K562 (cell line): Measurements from ENCODE around the gene PHF20. TPM values are rescaled to one million over a fixed set of nuclear protein-coding genes. Genes with fewer than 3 reads are reported as not detected.
A peak's percentile ranks its signal among the peaks of the same experiment; 100 is the strongest.

Experiments used
- CEBPB ChIP-seq: fragments of 450-650 bp; IDR thresholded peaks from 2 replicates; pipeline ENCODE4 v1.6.1; 2016; ENCODE audit warnings: missing genetic modification characterization, missing compliant biosample characterization
- EHMT2 ChIP-seq: fragments of 450-650 bp; IDR thresholded peaks from 2 replicates; pipeline ENCODE4 v1.6.1; 2018; ENCODE audit warnings: antibody characterized with exemption
- FIP1L1 ChIP-seq: fragments of 200-400 bp; formaldehyde crosslinking; IDR thresholded peaks from 2 replicates; pipeline ENCODE4 v1.6.1; 2018; ENCODE audit warnings: mild to moderate bottlenecking, low read depth, low read length; ENCODE audit not compliant: poor library complexity, severe bottlenecking
- GATA2 ChIP-seq: sonication (generic); formaldehyde crosslinking; IDR thresholded peaks from 2 replicates; pipeline ENCODE4 v1.4.0; 2020; ENCODE audit warnings: mild to moderate bottlenecking, missing genetic modification reagents
- HMG20B ChIP-seq: fragments of 250-450 bp; sonication (Bioruptor Pico); IDR thresholded peaks from 2 replicates; pipeline ENCODE4 v1.5.0; 2021; ENCODE audit warnings: mild to moderate bottlenecking
- HMGN3 ChIP-seq: IDR thresholded peaks from 2 replicates; pipeline ENCODE4 v1.6.1; 2011; ENCODE audit warnings: borderline replicate concordance, low read depth, mild to moderate bottlenecking, mixed read lengths, low read length; ENCODE audit not compliant: insufficient read length; ENCODE audit errors: extremely low read depth
- JUNB ChIP-seq: fragments of 450-650 bp; formaldehyde crosslinking; conservative IDR thresholded peaks from 2 replicates; pipeline ENCODE4 v1.4.0; 2020; ENCODE audit warnings: mild to moderate bottlenecking
- KLF1 ChIP-seq: fragments of 450-650 bp; IDR thresholded peaks from 2 replicates; pipeline ENCODE4 v1.6.1; 2016; ENCODE audit warnings: missing genetic modification characterization, missing compliant biosample characterization
- MAZ ChIP-seq, 2 experiments: fragments of 450-650 bp in 1 of 2; sonication (generic) in 1 of 2; formaldehyde crosslinking; IDR thresholded peaks in 1 of 2; conservative IDR thresholded peaks in 1 of 2; 2 replicates each; pipeline versions ENCODE4 v1.4.0 to v1.5.0; 2020; ENCODE audit warnings: mild to moderate bottlenecking in 1 of 2, missing genetic modification reagents in 1 of 2
- NR4A1 ChIP-seq, 2 experiments: fragments of 250-450 bp in 1 of 2; fragments of 450-650 bp in 1 of 2; sonication (Bioruptor Pico) in 1 of 2; IDR thresholded peaks; 2 replicates each; pipeline versions ENCODE4 v1.4.0 to v1.6.1; 2016 to 2020; ENCODE audit warnings: mild to moderate bottlenecking in 2 of 2, missing compliant biosample characterization in 1 of 2, missing genetic modification characterization in 1 of 2, moderate library complexity in 1 of 2
- NRF1 ChIP-seq, 2 experiments: fragments of 450-650 bp; IDR thresholded peaks in 1 of 2; conservative IDR thresholded peaks in 1 of 2; 2 replicates each; pipeline ENCODE4 v1.6.1; 2014; ENCODE audit warnings: mild to moderate bottlenecking in 2 of 2
- SP1 ChIP-seq: sonication (generic); formaldehyde crosslinking; IDR thresholded peaks from 2 replicates; pipeline ENCODE4 v1.8.1; 2022; ENCODE audit warnings: mild to moderate bottlenecking, missing genetic modification reagents
- TEAD2 ChIP-seq: fragments of 450-650 bp; IDR thresholded peaks from 2 replicates; pipeline ENCODE4 v1.6.1; 2016; ENCODE audit warnings: missing genetic modification characterization, control low read depth, missing compliant biosample characterization
- ZFP36 ChIP-seq: fragments of 150-350 bp; IDR thresholded peaks from 2 replicates; pipeline ENCODE4 v1.6.1; 2018; ENCODE audit warnings: low read length, low read depth; ENCODE audit not compliant: partially characterized antibody
- polyA plus RNA-seq, 8 experiments: library from polyadenylated mRNA; depleted of rRNA in 4 of 8; stranded (reverse) in 5 of 8; unstranded in 3 of 8; fragments of >200 nt; fragmentation: Nextera tagmentation in 2 of 8; fragmentation: Illumina TruSeq in 1 of 8; extraction: Ambion mirVana in 2 of 8; extraction: Trizol in 1 of 8; gene quantifications; 2 replicates each; pipeline versions ENCODE4 v1.2.1 to v1.2.3, GENCODE V29; 2011 to 2014; ENCODE audit warnings: inconsistent platforms in 1 of 8, missing spikeins in 1 of 8
- total RNA-seq, 7 experiments: library from RNA; depleted of rRNA in 6 of 7; stranded (reverse); fragments of >200 nt in 6 of 7; fragmentation: Illumina TruSeq in 2 of 7; extraction: Trizol in 2 of 7; gene quantifications; 2 replicates each; pipeline versions ENCODE4 v1.2.1 to v1.2.3, GENCODE V29; 2011 to 2021; ENCODE audit warnings: low replicate concordance in 1 of 7
- TF ChIP-seq, protein P1 (sequence below), 2 experiments: IDR thresholded peaks; 2 replicates each; pipeline ENCODE4 v1.6.1; 2012; ENCODE audit warnings: improper control_type of control experiment in 2 of 2, low read depth in 2 of 2, low read length in 2 of 2, borderline replicate concordance in 1 of 2
- TF ChIP-seq, protein P2 (sequence below): sonication (generic); formaldehyde crosslinking; IDR thresholded peaks from 2 replicates; pipeline ENCODE4 v1.8.0; 2022; ENCODE audit warnings: mild to moderate bottlenecking, missing genetic modification reagents, borderline replicate concordance
- TF ChIP-seq, protein P3 (sequence below): conservative IDR thresholded peaks from 2 replicates; pipeline ENCODE4 v1.6.1; 2011; ENCODE audit warnings: low read depth, mild to moderate bottlenecking, low read length; ENCODE audit not compliant: control insufficient read depth
- TF ChIP-seq, protein P4 (sequence below), 3 experiments: fragments of 200-800 bp in 1 of 3; sonication (Bioruptor generic) in 1 of 3; sonication (generic) in 1 of 3; formaldehyde crosslinking in 1 of 3; IDR thresholded peaks; 2 replicates each; pipeline versions ENCODE4 v1.6.1 to v1.8.0; 2016 to 2022; ENCODE audit warnings: mild to moderate bottlenecking in 2 of 3, missing compliant biosample characterization in 2 of 3, missing genetic modification characterization in 2 of 3, missing genetic modification reagents in 1 of 3

PHF20 gene
- total and polyA plus RNA-seq, 9 of the 15 experiments (the other 6 are each of a cell fraction or from before 2014, with no cell fraction given), result 49.9 to 196 (median 70.7) TPM

- TF ChIP-seq HMG20B (CRISPR knock-in tag), result no peak
- no peak for TF ChIP-seq JUNB (CRISPR knock-in tag)
- TF ChIP-seq, protein P1, sequence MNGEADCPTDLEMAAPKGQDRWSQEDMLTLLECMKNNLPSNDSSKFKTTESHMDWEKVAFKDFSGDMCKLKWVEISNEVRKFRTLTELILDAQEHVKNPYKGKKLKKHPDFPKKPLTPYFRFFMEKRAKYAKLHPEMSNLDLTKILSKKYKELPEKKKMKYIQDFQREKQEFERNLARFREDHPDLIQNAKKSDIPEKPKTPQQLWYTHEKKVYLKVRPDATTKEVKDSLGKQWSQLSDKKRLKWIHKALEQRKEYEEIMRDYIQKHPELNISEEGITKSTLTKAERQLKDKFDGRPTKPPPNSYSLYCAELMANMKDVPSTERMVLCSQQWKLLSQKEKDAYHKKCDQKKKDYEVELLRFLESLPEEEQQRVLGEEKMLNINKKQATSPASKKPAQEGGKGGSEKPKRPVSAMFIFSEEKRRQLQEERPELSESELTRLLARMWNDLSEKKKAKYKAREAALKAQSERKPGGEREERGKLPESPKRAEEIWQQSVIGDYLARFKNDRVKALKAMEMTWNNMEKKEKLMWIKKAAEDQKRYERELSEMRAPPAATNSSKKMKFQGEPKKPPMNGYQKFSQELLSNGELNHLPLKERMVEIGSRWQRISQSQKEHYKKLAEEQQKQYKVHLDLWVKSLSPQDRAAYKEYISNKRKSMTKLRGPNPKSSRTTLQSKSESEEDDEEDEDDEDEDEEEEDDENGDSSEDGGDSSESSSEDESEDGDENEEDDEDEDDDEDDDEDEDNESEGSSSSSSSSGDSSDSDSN (IDR thresholded peaks at IDR 0.05; ENCODE audit: borderline replicate concordance in 1 of 2, low read depth in 2 of 2, low read length in 2 of 2), result peak in 1 of 2 experiments; percentile 65; a peak in 1 of 4 replicates
- no peak for TF ChIP-seq ZFP36
- TF ChIP-seq, protein P2, sequence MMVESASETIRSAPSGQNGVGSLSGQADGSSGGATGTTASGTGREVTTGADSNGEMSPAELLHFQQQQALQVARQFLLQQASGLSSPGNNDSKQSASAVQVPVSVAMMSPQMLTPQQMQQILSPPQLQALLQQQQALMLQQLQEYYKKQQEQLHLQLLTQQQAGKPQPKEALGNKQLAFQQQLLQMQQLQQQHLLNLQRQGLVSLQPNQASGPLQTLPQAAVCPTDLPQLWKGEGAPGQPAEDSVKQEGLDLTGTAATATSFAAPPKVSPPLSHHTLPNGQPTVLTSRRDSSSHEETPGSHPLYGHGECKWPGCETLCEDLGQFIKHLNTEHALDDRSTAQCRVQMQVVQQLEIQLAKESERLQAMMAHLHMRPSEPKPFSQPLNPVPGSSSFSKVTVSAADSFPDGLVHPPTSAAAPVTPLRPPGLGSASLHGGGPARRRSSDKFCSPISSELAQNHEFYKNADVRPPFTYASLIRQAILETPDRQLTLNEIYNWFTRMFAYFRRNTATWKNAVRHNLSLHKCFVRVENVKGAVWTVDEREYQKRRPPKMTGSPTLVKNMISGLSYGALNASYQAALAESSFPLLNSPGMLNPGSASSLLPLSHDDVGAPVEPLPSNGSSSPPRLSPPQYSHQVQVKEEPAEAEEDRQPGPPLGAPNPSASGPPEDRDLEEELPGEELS (CRISPR knock-in tag), result 0 out of 2 replicates have a peak, but pooled peaks have one; percentile 66
- TF ChIP-seq, protein P3, sequence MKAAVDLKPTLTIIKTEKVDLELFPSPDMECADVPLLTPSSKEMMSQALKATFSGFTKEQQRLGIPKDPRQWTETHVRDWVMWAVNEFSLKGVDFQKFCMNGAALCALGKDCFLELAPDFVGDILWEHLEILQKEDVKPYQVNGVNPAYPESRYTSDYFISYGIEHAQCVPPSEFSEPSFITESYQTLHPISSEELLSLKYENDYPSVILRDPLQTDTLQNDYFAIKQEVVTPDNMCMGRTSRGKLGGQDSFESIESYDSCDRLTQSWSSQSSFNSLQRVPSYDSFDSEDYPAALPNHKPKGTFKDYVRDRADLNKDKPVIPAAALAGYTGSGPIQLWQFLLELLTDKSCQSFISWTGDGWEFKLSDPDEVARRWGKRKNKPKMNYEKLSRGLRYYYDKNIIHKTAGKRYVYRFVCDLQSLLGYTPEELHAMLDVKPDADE, result peak; percentile 51; the same call in 1 of the 2 replicates
- no peak for TF ChIP-seq TEAD2 (tag)
- 0 out of 2 replicates have a peak, but pooled peaks have one; percentile 49 for TF ChIP-seq EHMT2
- peak; percentile 30; the same call in 1 of the 2 replicates for TF ChIP-seq GATA2
- 0 out of 2 replicates have a peak, but pooled peaks have one; percentile 36 for TF ChIP-seq KLF1 (tag)
- TF ChIP-seq FIP1L1, result peak; percentile 57
- TF ChIP-seq, protein P4, sequence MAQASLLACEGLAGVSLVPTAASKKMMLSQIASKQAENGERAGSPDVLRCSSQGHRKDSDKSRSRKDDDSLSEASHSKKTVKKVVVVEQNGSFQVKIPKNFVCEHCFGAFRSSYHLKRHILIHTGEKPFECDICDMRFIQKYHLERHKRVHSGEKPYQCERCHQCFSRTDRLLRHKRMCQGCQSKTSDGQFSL (CRISPR knock-in tag; IDR thresholded peaks at IDR 0.05), result peak; percentile 73; the same call in 1 of the 2 replicates
- TF ChIP-seq, protein P4 (tag; IDR thresholded peaks at IDR 0.05), result peak in 1 of 2 experiments; percentile 64; a peak in 1 of 4 replicates
- no peak for TF ChIP-seq NR4A1 (CRISPR knock-in tag; IDR thresholded peaks at IDR 0.05)
- TF ChIP-seq NR4A1 (tag; IDR thresholded peaks at IDR 0.05), result 0 out of 2 replicates have a peak, but pooled peaks have one; percentile 60
- peak; percentile 92 to 94 for TF ChIP-seq NRF1 (conservative IDR thresholded peaks at IDR 0.05 in 1 of 2, IDR thresholded peaks at IDR 0.05 in 1 of 2)
- peak; percentile 96 for TF ChIP-seq SP1
- TF ChIP-seq CEBPB (tag), result no peak
- peak; percentile 92 for TF ChIP-seq HMGN3
- peak; percentile 50 to 52; a peak in 3 of 4 replicates for TF ChIP-seq MAZ (CRISPR knock-in tag; conservative IDR thresholded peaks at IDR 0.05 in 1 of 2, IDR thresholded peaks at IDR 0.05 in 1 of 2)
Observed at GRCh38 chr20:35771689-35772562, at the start of gene PHF20 (continued).
